DMS114 treated with DMSO at 0.1 percent for 48 hours (cell line): ENCODE measurements around the gene IFT20.
"Not testable (repeated sequence)": the region's sequence is repeated elsewhere in the genome, so short reads cannot be mapped to it uniquely, and the experiment has no call there.

Experiments
- DNase-seq: peaks from one replicate; lab custom pipeline; 2025; ENCODE audit not compliant: unreplicated experiment; lab: John Stamatoyannopoulos, UW

Gene IFT20

DNA sequence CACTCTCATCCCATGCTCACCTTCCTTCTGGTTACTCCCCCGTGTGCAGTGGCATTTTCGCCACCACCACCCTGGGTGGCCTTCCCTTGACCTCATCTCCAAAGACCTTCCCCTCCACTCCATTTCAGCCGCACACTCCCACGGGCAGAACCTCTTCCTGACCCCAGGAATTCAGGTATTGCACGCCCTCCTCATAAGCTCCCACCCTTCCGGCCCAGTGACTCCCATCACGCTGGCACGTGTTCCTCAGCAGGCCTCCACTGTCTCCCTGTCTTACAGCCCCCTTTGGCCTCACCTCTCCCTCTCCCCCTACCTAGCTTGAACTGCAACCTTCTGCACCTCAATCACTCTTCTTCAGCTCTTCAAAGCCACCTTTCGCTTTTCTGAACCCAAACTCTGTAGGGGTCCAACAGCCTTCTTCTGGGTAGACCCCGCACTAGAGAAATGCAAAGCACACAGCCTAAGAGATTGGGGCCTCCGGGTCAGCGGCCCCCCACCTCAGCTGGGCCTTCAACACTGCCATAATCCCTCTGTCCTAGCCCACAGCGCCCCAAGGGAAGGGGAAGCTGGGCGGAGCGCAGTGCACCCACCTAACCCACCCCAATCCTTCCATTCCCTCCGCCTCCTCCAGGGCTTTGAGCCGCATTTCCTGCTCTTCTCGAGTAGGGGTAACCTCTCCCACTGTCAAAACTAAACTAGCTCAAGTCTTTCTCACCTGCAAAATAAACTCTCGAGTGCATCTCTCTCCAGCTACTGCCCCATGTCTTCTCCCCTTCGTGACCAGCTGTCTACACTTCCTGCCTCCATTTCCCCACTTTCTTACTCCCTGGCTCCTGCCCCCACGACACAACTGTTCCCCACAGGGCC lies 17.9 kb downstream of the IFT20 start:
- no peak for DNase-seq

GRCh38 chr17:28315846-28316705 lies 19.2 kb downstream of the IFT20 start:
- no peak for DNase-seq

- no peak for DNase-seq
Measured at GRCh38 chr17:28313841-28314240, 21.4 kb downstream of the IFT20 start.

- DNase-seq = no peak
Measured at GRCh38 chr17:28306954-28307401, 28.3 kb downstream of the IFT20 start.

- DNase-seq = no peak
Measured at GRCh38 chr17:28298449-28298848, 36.8 kb downstream of the IFT20 start.

DNA sequence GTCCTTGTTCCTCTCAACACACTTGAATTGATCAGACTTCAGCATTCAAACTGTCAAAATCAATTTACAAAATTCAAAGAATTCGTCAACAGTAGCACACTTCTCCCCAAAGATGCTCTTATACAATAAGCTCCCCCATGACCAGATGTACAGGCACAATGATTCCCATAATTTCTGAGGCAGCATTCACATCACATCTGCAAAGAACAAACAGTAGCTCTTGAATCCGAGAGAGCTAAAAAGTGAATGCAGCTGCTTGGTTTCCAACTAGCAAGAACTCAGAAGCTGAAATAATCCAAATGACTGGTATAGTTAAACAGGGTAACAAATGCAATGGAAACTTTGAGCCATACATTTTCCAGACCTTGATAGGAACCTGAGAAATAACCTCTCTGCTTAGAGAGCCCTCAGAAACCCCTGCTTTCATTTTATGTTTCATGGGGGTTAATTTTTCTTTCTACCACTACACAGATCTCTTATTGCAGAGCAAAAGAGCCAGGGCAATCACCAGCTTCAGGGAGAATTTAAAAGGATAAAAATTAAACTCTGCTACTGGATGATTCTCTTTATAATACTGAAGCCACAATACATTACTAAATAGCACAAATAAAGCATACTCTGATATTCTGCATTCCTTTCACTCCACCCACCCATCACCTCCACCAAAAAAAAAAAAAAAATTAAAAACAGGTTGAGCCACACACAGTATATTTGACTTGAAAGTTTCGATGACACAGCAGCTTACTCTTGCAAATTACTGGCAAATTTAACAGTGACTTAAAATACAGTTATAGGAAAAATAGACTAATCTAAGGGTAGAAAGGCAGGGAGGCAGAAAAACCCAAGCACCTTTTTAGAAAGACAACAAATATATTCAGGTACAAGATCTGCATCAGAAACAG lies 39.3 kb downstream of the IFT20 start:
- DNase-seq = no peak

- DNase-seq = no peak
Measured at GRCh38 chr17:28293994-28294393, 41.3 kb downstream of the IFT20 start.

DNA sequence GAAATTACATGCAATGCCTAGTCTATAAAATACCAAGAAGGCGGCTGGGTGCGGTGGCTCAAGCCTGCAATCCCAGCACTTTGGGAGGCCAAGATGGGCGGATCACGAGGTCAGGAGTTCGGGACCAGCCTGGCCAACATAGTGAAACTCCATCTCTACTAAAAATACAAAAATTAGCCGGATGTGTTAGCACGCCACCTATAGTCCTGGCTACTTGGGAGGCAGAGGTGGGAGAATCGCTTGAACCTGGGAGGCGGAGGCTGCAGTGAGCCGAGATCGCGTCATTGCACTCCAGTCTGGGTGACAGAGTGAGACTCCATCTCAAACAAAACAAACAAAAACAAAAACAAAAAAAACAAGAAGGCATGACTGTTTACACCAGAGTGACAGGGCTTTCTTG lies 42.4 kb downstream of the IFT20 start:
- DNase-seq = not testable (repeated sequence)

DNA sequence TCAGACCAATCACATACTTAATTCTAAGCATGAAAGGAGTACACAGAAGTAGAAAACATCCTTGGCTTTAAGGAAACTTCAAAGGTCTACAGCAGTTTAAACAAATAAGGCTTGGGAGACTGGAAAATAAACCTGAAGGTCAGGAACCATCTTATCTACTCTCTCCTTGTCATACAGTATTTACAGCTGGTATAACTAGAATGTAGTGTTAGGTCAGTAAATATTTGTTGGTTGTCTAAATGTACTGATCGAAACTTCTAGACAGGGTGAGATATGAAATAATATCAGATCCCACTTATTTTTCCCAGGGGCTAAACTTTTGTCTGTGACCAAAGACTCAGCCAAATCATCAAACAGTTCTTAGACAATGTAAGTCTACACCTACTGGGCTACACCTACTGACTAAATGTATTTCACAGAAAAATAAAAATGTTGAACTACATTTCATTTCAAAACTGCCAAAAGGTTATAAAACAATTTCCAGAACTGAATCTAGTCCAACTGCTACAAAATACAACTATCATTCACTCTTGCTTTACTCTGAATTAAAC lies 43.4 kb downstream of the IFT20 start:
- no peak for DNase-seq

DNA sequence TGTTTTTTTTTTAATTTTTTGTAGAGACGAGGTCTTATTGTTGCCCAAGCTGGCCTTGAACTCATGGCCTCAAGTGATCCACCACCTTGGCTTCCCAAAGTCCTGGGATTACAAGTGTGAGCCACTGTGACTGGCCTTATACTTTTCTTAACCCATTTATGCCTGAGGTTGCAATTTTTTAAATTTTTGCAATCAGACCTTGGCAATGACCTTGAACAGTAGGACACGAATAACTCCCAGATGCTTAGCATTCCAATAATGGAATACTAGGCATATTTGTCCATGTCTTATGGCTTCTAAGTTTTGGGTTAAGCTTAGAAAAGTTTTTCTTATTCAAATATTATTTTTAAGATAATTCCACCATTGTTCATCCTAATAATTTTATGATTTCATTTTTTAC lies 44.6 kb downstream of the IFT20 start:
- no peak for DNase-seq

- no peak for DNase-seq
Measured at GRCh38 chr17:28285965-28286364, 49.3 kb downstream of the IFT20 start.

- no peak for DNase-seq
Measured at GRCh38 chr17:28282596-28282995, 52.7 kb downstream of the IFT20 start.

DNA sequence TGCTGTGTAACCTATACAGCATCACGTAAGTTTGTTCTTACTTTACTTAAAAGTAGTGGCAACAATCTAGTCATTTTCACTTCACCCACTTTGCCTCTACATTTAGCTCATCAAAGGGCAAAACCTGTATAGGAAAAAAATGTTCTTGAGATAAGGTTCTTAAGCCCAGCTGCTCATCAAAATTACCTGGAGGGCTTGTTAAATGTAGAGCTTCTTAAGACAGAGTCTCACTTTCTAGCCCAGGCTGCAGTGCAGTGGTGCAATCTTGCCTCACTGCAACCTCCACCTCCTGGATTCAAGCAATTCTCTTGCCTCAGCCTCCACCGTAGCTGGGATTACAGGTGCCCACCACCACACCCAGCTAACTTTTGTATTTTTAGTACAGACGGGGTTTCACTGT lies 54.4 kb downstream of the IFT20 start:
- no peak for DNase-seq

DNA sequence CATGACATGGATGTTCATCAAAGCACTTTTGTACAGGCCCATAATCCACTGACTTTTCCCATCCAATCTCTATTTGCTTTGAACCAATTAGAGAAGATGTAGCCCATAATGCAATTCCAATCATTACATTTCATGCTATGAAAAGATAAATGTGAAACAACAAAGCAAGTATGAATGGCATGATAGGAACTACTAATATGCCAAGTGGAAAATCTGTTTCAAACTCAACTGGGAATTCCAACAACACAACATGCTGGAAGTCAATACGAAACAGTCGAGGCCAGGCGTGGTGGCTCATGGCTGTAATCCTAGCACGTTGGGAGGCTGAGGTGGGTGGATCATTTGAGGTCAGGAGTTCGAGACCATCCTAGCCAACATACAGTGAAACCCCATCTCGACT lies 55.9 kb downstream of the IFT20 start:
- no peak for DNase-seq
